ENCODE data around the gene HEPACAM.

GRCh38 chr11:124869856-124870387 lies 65.9 kb downstream of the HEPACAM start:
- no peak for TF ChIP-seq ZNF384 (IDR thresholded peaks at IDR 0.05)
- no peak for TF ChIP-seq SP1 (IDR thresholded peaks at IDR 0.05)
- no peak for TF ChIP-seq FOXM1 (IDR thresholded peaks at IDR 0.05; ENCODE audit: borderline replicate concordance)
- TF ChIP-seq BHLHE40 (IDR thresholded peaks at IDR 0.05; ENCODE audit: borderline replicate concordance), result no peak
- TF ChIP-seq ARNT (IDR thresholded peaks at IDR 0.05), result no peak
- TF ChIP-seq TARDBP (IDR thresholded peaks at IDR 0.05), result no peak
- TF ChIP-seq PKNOX1 (IDR thresholded peaks at IDR 0.05), result no peak
- no peak for TF ChIP-seq CTBP1 (IDR thresholded peaks at IDR 0.05; ENCODE audit: borderline replicate concordance)
- no peak for TF ChIP-seq FOXA1 (IDR thresholded peaks at IDR 0.05)
- no peak for TF ChIP-seq ELF4 (IDR thresholded peaks at IDR 0.05)
- TF ChIP-seq SUZ12 (IDR thresholded peaks at IDR 0.05), result no peak
- TF ChIP-seq FOXK2 (IDR thresholded peaks at IDR 0.05), result no peak
- no peak for TF ChIP-seq LEF1 (IDR thresholded peaks at IDR 0.05; ENCODE audit: borderline replicate concordance)

Measured in HEK293T (cell line).